HepG2 (cell line): ENCODE measurements around the gene CAPN7. TPM values are rescaled to one million over a fixed set of nuclear protein-coding genes. Genes with fewer than 3 reads are reported as not detected.

Experiments used
- ATAC-seq: fragments of 200-7000 bp; cut with Tn5 transposase; 3 replicates; pipeline ENCODE4 v1.9.1; 2020; ENCODE audit warnings: mild to moderate bottlenecking, moderate library complexity
- BruUV-seq: library from RNA; stranded (reverse); fragments of 400-500 nt; replicated peaks from 2 replicates; lab custom pipeline; 2021; lab: Mats Ljungman, UMichigan
- CTCF ChIA-PET: fragments of 300-600 bp; formaldehyde crosslinking; extraction: SDS; loops from one replicate; lab custom pipeline; 2021; ENCODE audit warnings: low total read pairs, inconsistent platforms, low intra/inter-chr PET ratio; lab: Yijun Ruan, JAX
- POLR2A ChIA-PET: fragments of 350-600 bp; sonication (Branson Sonifier 250); formaldehyde crosslinking; loops from one replicate; lab custom pipeline; 2020; ENCODE audit warnings: antibody characterized with exemption, inconsistent platforms; lab: Yijun Ruan, JAX
- DNase-seq: peaks from one replicate; pipeline ENCODE4 v3.0.0-alpha.2; 2015; ENCODE audit warnings: low spot score
- FAIRE-seq: peaks from 3 replicates; lab custom pipeline; 2011; peaks lifted over from hg19 to GRCh38; lab: Jason Lieb, UNC
- H2AFZ ChIP-seq: one replicate; pipeline ENCODE4 v1.6.1; 2011; ENCODE audit warnings: low read length, inconsistent platforms
- H3K27ac ChIP-seq: fragments of 300-600 bp; 3 replicates; pipeline ENCODE4 v1.8.0; 2011; ENCODE audit warnings: mixed run types, mild to moderate bottlenecking, mixed read lengths, low read length, inconsistent platforms; ENCODE audit not compliant: insufficient read depth; ENCODE audit errors: extremely low read length
- H3K27me3 ChIP-seq, 2 experiments: fragments of 200-600 bp in 1 of 2; 2 replicates in 1 of 2; 3 replicates in 1 of 2; pipeline versions ENCODE4 v1.6.0 to v1.8.0; 2011; ENCODE audit warnings: low read length in 2 of 2, mild to moderate bottlenecking in 2 of 2, moderate library complexity in 2 of 2, inconsistent platforms in 1 of 2; ENCODE audit not compliant: insufficient read depth in 2 of 2, control insufficient read depth in 1 of 2
- H3K36me3 ChIP-seq, 2 experiments: fragments of 200-600 bp in 1 of 2; replicated peaks in 1 of 2; 2 replicates in 1 of 2; 3 replicates in 1 of 2; pipeline versions ENCODE4 v1.5.1 to v1.8.0; 2011; ENCODE audit warnings: low read length in 2 of 2, inconsistent platforms in 1 of 2; ENCODE audit not compliant: insufficient read depth in 2 of 2, control insufficient read depth in 1 of 2
- H3K4me1 ChIP-seq: 2 replicates; pipeline ENCODE4 v1.5.1; 2012; ENCODE audit warnings: low read length, inconsistent platforms; ENCODE audit not compliant: insufficient read depth
- H3K4me2 ChIP-seq: 2 replicates; pipeline ENCODE4 v1.6.0; 2011; ENCODE audit warnings: low read depth, low read length, inconsistent platforms
- H3K4me3 ChIP-seq, 3 experiments: fragments of 200-600 bp in 1 of 3; sonication (generic), shearing (Covaris generic) in 1 of 3; replicated peaks in 1 of 3; 2 replicates each; pipeline ENCODE4 v1.5.1; 2011 to 2016; ENCODE audit warnings: low read length in 3 of 3, inconsistent platforms in 2 of 3, low read depth in 2 of 3, mild to moderate bottlenecking in 2 of 3, control low read depth in 1 of 3, mixed read lengths in 1 of 3; ENCODE audit not compliant: insufficient read depth in 1 of 3
- H3K79me2 ChIP-seq: one replicate; pipeline ENCODE4 v1.6.1; 2011; ENCODE audit warnings: low read length, inconsistent platforms; ENCODE audit not compliant: insufficient read depth
- H3K9ac ChIP-seq: 2 replicates; pipeline ENCODE4 v1.6.0; 2011; ENCODE audit warnings: mild to moderate bottlenecking, low read depth, low read length, inconsistent platforms; ENCODE audit not compliant: insufficient read depth
- H3K9me3 ChIP-seq: 2 replicates; pipeline ENCODE4 v1.5.1; 2012; ENCODE audit warnings: mild to moderate bottlenecking, low read length
- H4K20me1 ChIP-seq: 2 replicates; pipeline ENCODE4 v1.6.0; 2011; ENCODE audit warnings: inconsistent platforms, mild to moderate bottlenecking, low read length, moderate library complexity; ENCODE audit not compliant: insufficient read depth
- DMAP1 ChIP-seq: IDR thresholded peaks from 2 replicates; pipeline ENCODE4 v1.6.1; 2016
- GMEB1 ChIP-seq: sonication (generic); formaldehyde crosslinking; IDR thresholded peaks from 2 replicates; pipeline ENCODE4 v1.5.1; 2020; ENCODE audit warnings: missing genetic modification reagents, mild to moderate bottlenecking, borderline replicate concordance
- JUN ChIP-seq: sonication (generic); formaldehyde crosslinking; IDR thresholded peaks from 2 replicates; pipeline ENCODE4 v1.4.0; 2020; ENCODE audit warnings: mild to moderate bottlenecking, missing genetic modification reagents
- KIAA2018 ChIP-seq: sonication (generic); formaldehyde crosslinking; IDR thresholded peaks from 2 replicates; pipeline ENCODE4 v1.5.0; 2020; ENCODE audit warnings: mild to moderate bottlenecking, missing genetic modification reagents, borderline replicate concordance
- ZIK1 ChIP-seq: sonication (generic); formaldehyde crosslinking; IDR thresholded peaks from 2 replicates; pipeline ENCODE4 v1.5.0; 2020; ENCODE audit warnings: mild to moderate bottlenecking, low read depth, missing genetic modification reagents, borderline replicate concordance
- ZMYM4 ChIP-seq: sonication (generic); formaldehyde crosslinking; IDR thresholded peaks from 2 replicates; pipeline ENCODE4 v1.8.1; 2023; ENCODE audit warnings: mild to moderate bottlenecking, missing genetic modification reagents
- ZNF253 ChIP-seq: sonication (generic); formaldehyde crosslinking; IDR thresholded peaks from 2 replicates; pipeline ENCODE4 v1.8.0; 2022; ENCODE audit warnings: mild to moderate bottlenecking, missing genetic modification reagents, borderline replicate concordance
- ZNF7 ChIP-seq: IDR thresholded peaks from 2 replicates; pipeline ENCODE4 v1.6.1; 2016; ENCODE audit warnings: missing biosample characterization, missing genetic modification reagents
- ZNF703 ChIP-seq: sonication (generic); formaldehyde crosslinking; IDR thresholded peaks from 2 replicates; pipeline ENCODE4 v1.5.1; 2020; ENCODE audit warnings: missing genetic modification reagents, mild to moderate bottlenecking, moderate library complexity, borderline replicate concordance
- WGBS: methylation state at CpG from one replicate; pipeline ENCODE4 v1.1.6; 2017; ENCODE audit warnings: low lambda C conversion rate; 5-methylcytosine and 5-hydroxymethylcytosine counted together
- in situ Hi-C: cut with HindIII; loops from 2 replicates; pipeline ENCODE4 v1.10.0; 2017; ENCODE audit warnings: low pct_unique_long_range_greater_than_20kb; ENCODE audit not compliant: extremely low pct_ligation_motif_present
- intact Hi-C: fragments of 100-400 bp; cut with micrococcal nuclease; formaldehyde crosslinking; loops from one replicate; pipeline ENCODE4 v1.10.0; 2022; ENCODE audit not compliant: unreplicated experiment
- polyA plus RNA-seq, 8 experiments: library from polyadenylated mRNA; depleted of rRNA in 3 of 8; stranded (reverse) in 7 of 8; unstranded in 1 of 8; fragments of >200 nt; fragmentation: Illumina TruSeq in 4 of 8; extraction: Trizol in 4 of 8; gene quantifications; 2 replicates each; pipeline versions ENCODE4 v1.2.1 to v1.2.3, GENCODE V29; 2011 to 2016; ENCODE audit warnings: low read depth in 4 of 8, missing spikeins in 1 of 8, mixed read lengths in 1 of 8; ENCODE audit not compliant: insufficient read depth in 1 of 8
- total RNA-seq, 5 experiments: library from RNA; depleted of rRNA; stranded (reverse); fragments of >200 nt; fragmentation: Illumina TruSeq; extraction: Trizol; gene quantifications; 2 replicates each; pipeline ENCODE4 v1.2.3, GENCODE V29; 2016; ENCODE audit warnings: low read depth in 1 of 5
- TF ChIP-seq, protein P1 (sequence below): IDR thresholded peaks from 2 replicates; pipeline ENCODE4 v1.6.1; 2016; ENCODE audit warnings: control low read depth
- TF ChIP-seq, protein P2 (sequence below): fragments of 450-650 bp; IDR thresholded peaks from 2 replicates; pipeline ENCODE4 v1.6.1; 2017

Gene CAPN7
- total and polyA plus RNA-seq, 2 of the 13 experiments (the other 11 are each of a cell fraction or from before 2014, with no cell fraction given): 16.7 to 36.8 TPM

GRCh38 chr3:15172806-15173205 lies 33.2 kb upstream of the CAPN7 start:
- H3K36me3 ChIP-seq: no peaks in the 10 kb centered on the region
- H3K4me1 ChIP-seq: peaks cover 55% of the 10 kb centered on the region
- whole genome bisulfite sequencing: 91% methylated on average over 1 of the region's 1 CpG
- no peak overlapping the region for H3K4me2 ChIP-seq
- no peak for ATAC-seq
- H3K9ac ChIP-seq: no peak overlapping the region
- no peaks in the 10 kb centered on the region for H3K9me3 ChIP-seq
- H3K27me3 ChIP-seq: no peaks in the 10 kb centered on the region
- no TSS peak for BruUV-seq
- CTCF ChIA-PET: no interaction called here
- no peak for FAIRE-seq
- H3K27ac ChIP-seq: no peak overlapping the region
- no peaks in the 10 kb centered on the region for H3K79me2 ChIP-seq
- H2AFZ ChIP-seq: no peak overlapping the region
- H3K4me3 ChIP-seq: no peak overlapping the region
- no peaks in the 10 kb centered on the region; the same call in 1 of the 2 replicates for H4K20me1 ChIP-seq
- POLR2A ChIA-PET: no interaction called here
- in situ Hi-C loops (no loop called here), intact Hi-C loops (loop anchor here (5.0 kb wide), 1 partner anchor 34 kb away; the partner anchor contains the start of gene CAPN7)
- no peak for DNase-seq
- TF ChIP-seq ZNF253 (CRISPR knock-in tag) (no peak), KIAA2018 (CRISPR knock-in tag) (no peak), ZIK1 (CRISPR knock-in tag) (no peak), GMEB1 (CRISPR knock-in tag) (no peak), ZNF703 (CRISPR knock-in tag) (no peak), ZMYM4 (CRISPR knock-in tag) (no peak), DMAP1 (CRISPR knock-in tag) (no peak), JUN (CRISPR knock-in tag) (no peak), ZNF7 (CRISPR knock-in tag) (no peak)
- TF ChIP-seq, protein P1, sequence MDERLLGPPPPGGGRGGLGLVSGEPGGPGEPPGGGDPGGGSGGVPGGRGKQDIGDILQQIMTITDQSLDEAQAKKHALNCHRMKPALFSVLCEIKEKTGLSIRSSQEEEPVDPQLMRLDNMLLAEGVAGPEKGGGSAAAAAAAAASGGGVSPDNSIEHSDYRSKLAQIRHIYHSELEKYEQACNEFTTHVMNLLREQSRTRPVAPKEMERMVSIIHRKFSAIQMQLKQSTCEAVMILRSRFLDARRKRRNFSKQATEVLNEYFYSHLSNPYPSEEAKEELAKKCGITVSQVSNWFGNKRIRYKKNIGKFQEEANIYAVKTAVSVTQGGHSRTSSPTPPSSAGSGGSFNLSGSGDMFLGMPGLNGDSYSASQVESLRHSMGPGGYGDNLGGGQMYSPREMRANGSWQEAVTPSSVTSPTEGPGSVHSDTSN: no peak
- TF ChIP-seq, protein P2, sequence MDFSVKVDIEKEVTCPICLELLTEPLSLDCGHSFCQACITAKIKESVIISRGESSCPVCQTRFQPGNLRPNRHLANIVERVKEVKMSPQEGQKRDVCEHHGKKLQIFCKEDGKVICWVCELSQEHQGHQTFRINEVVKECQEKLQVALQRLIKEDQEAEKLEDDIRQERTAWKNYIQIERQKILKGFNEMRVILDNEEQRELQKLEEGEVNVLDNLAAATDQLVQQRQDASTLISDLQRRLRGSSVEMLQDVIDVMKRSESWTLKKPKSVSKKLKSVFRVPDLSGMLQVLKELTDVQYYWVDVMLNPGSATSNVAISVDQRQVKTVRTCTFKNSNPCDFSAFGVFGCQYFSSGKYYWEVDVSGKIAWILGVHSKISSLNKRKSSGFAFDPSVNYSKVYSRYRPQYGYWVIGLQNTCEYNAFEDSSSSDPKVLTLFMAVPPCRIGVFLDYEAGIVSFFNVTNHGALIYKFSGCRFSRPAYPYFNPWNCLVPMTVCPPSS: no peak
